Measurements from ENCODE around the gene PANX2. TPM values are rescaled to one million over a fixed set of nuclear protein-coding genes. Genes with fewer than 3 reads are reported as not detected.

Gene PANX2
- total RNA-seq, 1 donor from 2014 or later = 0.43 TPM

- DNase-seq (no peak), ATAC-seq (ENCODE audit: poor library complexity) (no peak)
- intact Hi-C loops (cut with DNase I) = no loop called here
Observed at GRCh38 chr22:50217543-50218152, 47.1 kb downstream of the PANX2 start.

DNA sequence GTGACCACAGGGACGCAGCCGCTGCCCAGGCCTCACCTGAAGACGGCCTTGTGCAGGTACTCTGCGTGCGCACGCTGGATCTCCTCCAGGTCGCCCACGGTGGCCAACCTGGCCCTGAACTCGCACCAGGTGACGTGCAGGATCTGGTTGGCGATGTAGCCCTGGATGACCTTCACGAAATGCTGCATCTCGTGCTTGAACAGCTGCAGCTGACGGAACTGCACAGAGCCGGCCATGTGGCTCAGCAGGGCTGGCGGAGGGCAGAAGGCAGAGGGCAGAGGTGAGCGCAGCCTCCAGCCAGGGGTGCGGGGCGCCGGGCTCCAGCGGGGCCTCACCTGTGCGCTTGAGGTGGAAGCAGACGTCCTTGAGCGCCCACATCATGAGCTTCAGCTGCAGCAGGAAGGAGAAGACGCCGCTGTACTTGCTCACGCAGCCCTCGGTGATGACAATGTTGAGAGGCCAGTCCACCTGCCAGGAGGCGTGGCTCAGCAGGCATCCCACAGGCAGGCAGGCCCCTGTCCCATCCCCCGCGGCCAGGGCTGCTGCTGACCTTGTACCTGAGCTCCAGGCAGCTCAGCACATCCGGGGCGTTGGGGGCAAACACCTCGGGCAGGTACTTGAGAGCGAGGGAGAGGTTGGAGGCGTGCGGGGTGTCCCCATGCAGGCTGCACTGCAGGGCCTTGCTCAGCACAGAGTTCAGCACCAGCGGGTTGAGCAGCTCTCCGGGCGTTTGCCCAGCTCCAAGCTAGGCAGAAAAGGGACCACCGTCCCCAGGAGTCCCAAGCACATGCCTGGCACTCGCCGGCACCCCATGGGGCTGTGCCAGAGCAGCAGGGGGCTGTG lies 47.8 kb downstream of the PANX2 start:
- intact Hi-C loops (cut with DNase I) = no loop called here
- DNase-seq = peak; percentile 53
- peak; percentile 18 for ATAC-seq (ENCODE audit: poor library complexity)

GRCh38 chr22:50218996-50219727 lies 48.6 kb downstream of the PANX2 start:
- DNase-seq = peak; percentile 92
- ATAC-seq (ENCODE audit: poor library complexity) = peak; percentile 86
- intact Hi-C loops (cut with DNase I) = no loop called here

GRCh38 chr22:50219800-50220602 lies 49.5 kb downstream of the PANX2 start:
- DNase-seq = no peak
- no peak for ATAC-seq (ENCODE audit: poor library complexity)
- intact Hi-C loops (cut with DNase I) = no loop called here

DNA sequence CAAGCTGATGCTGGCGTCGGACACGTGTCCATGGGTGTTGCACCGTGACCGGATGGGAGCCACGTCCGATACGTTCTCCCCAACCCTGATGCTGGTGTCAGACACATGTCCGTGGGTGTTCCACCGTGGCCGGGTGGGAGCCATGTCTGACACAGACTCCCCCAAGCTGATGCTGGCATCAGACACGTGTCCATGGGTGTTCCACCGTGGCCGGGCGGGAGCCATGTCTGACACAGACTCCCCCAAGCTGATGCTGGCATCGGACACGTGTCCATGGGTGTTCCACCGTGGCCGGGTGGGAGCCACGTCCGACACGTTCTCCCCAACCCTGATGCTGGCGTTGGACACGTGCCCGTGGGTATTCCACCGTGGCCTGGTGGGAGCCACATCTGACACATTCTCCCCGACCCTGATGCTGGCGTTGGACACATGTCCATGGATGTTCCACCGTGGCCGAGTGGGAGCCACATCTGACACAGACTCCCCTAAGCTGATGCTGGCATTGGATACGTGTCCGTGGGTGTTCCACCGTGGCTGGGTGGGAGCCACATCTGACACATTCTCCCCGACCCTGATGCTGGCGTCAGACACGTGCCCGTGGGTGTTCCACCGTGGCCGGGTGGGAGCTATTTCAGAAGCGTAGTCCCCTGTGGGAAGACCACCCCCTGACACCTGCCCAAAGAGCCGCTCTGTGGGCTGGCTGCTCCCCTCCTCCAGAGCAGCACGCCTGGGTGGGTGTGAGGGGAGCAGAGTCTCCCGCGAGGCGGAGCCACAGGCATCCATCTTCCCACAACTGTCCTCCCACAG lies 50.3 kb downstream of the PANX2 start:
- no peak for ATAC-seq (ENCODE audit: poor library complexity)
- intact Hi-C loops (cut with DNase I) = no loop called here
- no peak for DNase-seq

DNA sequence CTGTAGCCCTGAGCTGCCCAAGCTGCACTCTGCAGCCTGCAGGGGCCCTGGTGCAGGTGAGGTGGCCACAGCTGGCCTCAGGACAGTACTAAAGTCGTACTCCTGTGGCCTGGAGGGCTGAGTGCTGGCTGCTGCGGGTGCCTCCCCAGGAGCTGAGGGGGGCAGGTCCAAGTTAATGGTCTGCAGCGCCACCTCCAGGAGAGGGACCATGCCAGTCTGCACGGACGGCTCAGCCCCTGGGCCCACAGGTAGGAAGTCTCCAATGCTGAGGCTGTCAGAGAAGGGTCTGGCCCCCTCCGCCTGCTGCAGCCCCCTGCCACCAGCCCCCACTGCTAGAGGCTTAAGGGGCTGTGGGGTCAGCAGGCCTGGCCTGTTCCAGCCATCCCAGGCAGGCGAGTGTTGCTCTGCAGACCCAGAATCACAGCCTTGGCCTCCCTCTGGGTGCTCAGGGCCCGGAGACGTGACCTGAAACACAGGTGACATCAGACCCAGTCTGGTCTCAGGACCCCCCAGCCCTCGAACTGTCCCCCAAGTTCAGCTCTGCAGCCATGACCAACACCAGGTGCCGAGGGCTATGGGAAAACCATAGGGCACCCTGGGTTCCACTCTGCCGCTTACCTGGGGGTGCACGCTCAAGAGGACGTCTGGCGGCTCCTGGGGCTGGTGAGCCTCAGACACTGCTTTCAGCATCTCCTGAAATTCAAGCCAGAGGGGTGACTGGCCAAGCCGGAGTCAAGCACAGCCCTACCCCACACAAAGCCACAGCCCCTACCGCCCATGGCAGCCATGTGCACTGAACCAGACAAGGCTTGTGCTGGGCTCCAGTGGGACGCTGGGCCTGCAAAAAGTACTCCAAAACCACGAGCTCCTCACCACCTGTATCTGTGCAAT lies 51.1 kb downstream of the PANX2 start:
- no peak for DNase-seq
- intact Hi-C loops (cut with DNase I) = no loop called here
- ATAC-seq (ENCODE audit: poor library complexity) = no peak

GRCh38 chr22:50222508-50222907 lies 52.0 kb downstream of the PANX2 start:
- ATAC-seq (ENCODE audit: poor library complexity) (no peak), DNase-seq (no peak)
- intact Hi-C loops (cut with DNase I) = no loop called here

- ATAC-seq (ENCODE audit: poor library complexity) (no peak), DNase-seq (no peak)
- intact Hi-C loops (cut with DNase I) = no loop called here
Observed at GRCh38 chr22:50224071-50224470, 53.5 kb downstream of the PANX2 start.

- intact Hi-C loops (cut with DNase I) = no loop called here
- DNase-seq = no peak
- ATAC-seq (ENCODE audit: poor library complexity) = no peak
Observed at GRCh38 chr22:50225200-50225969, 54.9 kb downstream of the PANX2 start.

- intact Hi-C loops (cut with DNase I) = no loop called here
- ATAC-seq (ENCODE audit: poor library complexity) = no peak
- DNase-seq = no peak
Observed at GRCh38 chr22:50226063-50226874, 55.7 kb downstream of the PANX2 start.

DNA sequence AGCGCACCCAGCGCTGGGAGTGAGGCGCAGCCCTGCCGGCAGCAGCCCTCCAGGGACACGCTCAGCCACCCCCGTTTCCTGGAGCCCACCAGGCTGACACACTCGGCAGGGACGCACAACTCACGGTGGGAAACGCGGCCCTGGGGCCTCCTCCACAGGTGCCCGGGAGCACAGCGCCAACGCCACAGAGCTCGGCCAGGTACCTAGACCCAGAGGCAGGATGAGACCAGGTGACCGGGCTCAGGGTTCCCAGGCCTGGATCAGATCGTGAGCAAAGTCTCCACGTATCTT lies 56.3 kb downstream of the PANX2 start:
- intact Hi-C loops (cut with DNase I) = no loop called here
- no peak for ATAC-seq (ENCODE audit: poor library complexity)
- DNase-seq = no peak

DNA sequence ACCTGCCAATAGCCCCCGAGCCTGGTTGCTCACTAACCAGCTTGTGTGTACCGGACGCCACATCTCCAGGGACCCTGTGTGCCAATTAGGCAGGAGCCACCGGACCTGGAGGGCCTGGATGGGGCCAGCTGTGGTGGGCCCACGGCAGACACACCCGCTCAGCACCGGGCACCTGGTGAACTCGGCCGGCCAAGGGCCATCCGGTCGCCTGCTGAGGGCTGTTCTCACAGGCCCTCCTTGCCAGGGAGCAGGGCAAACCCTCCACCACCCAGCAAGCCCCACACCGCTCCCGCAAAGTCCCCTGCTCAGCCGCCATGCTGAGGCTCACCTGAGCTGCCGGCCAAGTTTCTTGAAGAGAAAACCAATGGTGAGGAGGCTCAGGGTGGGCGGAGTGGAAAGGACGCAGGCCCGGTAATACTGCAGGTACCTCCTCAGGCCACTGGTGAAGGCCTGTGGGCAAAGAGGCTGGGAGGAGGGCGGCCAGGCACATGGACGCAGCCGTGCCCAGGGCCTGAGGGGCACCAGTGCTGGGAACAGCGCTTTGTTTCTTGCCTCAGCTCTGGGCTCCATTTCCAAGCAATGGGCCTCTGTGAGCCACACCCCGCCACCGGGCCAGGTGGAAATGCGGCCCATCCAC lies 57.2 kb downstream of the PANX2 start:
- no peak for DNase-seq
- intact Hi-C loops (cut with DNase I) = no loop called here
- no peak for ATAC-seq (ENCODE audit: poor library complexity)

DNA sequence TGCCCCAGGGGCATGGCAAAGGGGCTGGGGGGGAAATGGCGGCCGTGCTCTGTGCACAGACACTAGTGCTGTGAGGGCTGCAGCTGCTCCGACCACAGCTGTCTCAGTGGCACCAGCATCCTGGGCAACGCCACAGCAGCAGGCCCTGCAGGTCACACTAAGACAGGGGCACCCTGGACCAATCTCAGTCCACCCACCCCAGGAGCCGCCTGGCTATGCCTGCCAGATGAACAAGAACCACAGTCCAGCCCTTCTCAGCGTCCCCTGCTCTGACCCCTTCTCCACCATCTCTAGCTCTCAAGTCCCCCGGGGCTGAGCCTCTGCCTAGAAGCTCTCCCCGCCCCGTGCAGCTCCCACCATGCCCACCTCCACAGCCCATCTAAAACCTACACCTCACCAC lies 57.8 kb downstream of the PANX2 start:
- ATAC-seq (ENCODE audit: poor library complexity) (no peak), DNase-seq (no peak)
- intact Hi-C loops (cut with DNase I) = no loop called here

- DNase-seq = no peak
- ATAC-seq (ENCODE audit: poor library complexity) = no peak
- intact Hi-C loops (cut with DNase I) = no loop called here
Observed at GRCh38 chr22:50229370-50229769, 58.8 kb downstream of the PANX2 start.

All from Right ventricle myocardium superior (tissue), 1 donor.